K562 (cell line): ENCODE data around the gene DRD1. TPM values are rescaled to one million over a fixed set of nuclear protein-coding genes. Genes with fewer than 3 reads are reported as not detected.

ENCODE experiments used
- ATAC-seq: fragments of 200-7000 bp; cut with Tn5 transposase; 3 replicates; pipeline ENCODE4 v1.9.1; 2020; ENCODE audit warnings: moderate library complexity
- BruUV-seq: library from RNA; stranded (reverse); fragments of 400-500 nt; replicated peaks from 2 replicates; lab custom pipeline; 2021; lab: Mats Ljungman, UMichigan
- CTCF ChIA-PET: fragments of 300-600 bp; formaldehyde crosslinking; extraction: SDS; loops from one replicate; lab custom pipeline; 2021; ENCODE audit warnings: low intra/inter-chr PET ratio; lab: Yijun Ruan, JAX
- POLR2A ChIA-PET: fragments of 300-600, 350-650 bp; sonication (Branson Sonifier 250); formaldehyde crosslinking; extraction: SDS; loops from one replicate; lab custom pipeline; 2021; ENCODE audit warnings: antibody characterized with exemption, inconsistent platforms; lab: Yijun Ruan, JAX
- DNase-seq, 4 experiments: peaks; one replicate each; pipeline versions ENCODE4 v3.0.0 to v3.0.0-alpha.2; 2011 to 2018; ENCODE audit warnings: low spot score in 3 of 4, mixed read lengths in 3 of 4; ENCODE audit errors: extremely low read depth in 1 of 4
- FAIRE-seq: peaks from 2 replicates; lab custom pipeline; 2011; peaks lifted over from hg19 to GRCh38; lab: Jason Lieb, UNC
- H2AFZ ChIP-seq: 2 replicates; pipeline ENCODE4 v1.6.0; 2011; ENCODE audit warnings: low read depth, low read length, control low read depth, inconsistent platforms
- H3K27ac ChIP-seq: fragments of 200-600 bp; 3 replicates; pipeline ENCODE4 v1.8.0; 2011; ENCODE audit warnings: low read depth, mild to moderate bottlenecking, control low read depth, inconsistent platforms, low read length, moderate library complexity, mixed read lengths; ENCODE audit errors: extremely low read depth
- H3K27me3 ChIP-seq, 2 experiments: fragments of 300-600 bp in 1 of 2; 2 replicates in 1 of 2; 3 replicates in 1 of 2; pipeline versions ENCODE4 v1.6.0 to v1.8.0; 2011; ENCODE audit warnings: inconsistent platforms in 2 of 2, low read length in 2 of 2, mild to moderate bottlenecking in 1 of 2, mixed read lengths in 1 of 2, moderate library complexity in 1 of 2; ENCODE audit not compliant: control insufficient read depth in 2 of 2, insufficient read depth in 2 of 2
- H3K36me3 ChIP-seq: fragments of 300-600 bp; 3 replicates; pipeline ENCODE4 v1.8.0; 2011; ENCODE audit warnings: mild to moderate bottlenecking, low read length, inconsistent platforms; ENCODE audit not compliant: control insufficient read depth, insufficient read depth
- H3K4me1 ChIP-seq, 2 experiments: fragments of 200-600 bp in 1 of 2; replicated peaks in 1 of 2; 2 replicates in 1 of 2; 3 replicates in 1 of 2; pipeline versions ENCODE4 v1.5.1 to v1.8.0; 2011; ENCODE audit warnings: inconsistent platforms in 2 of 2, low read length in 2 of 2, mild to moderate bottlenecking in 1 of 2, mixed read lengths in 1 of 2, moderate library complexity in 1 of 2; ENCODE audit not compliant: control insufficient read depth in 2 of 2, insufficient read depth in 2 of 2
- H3K4me2 ChIP-seq: 2 replicates; pipeline ENCODE4 v1.6.1; 2011; ENCODE audit warnings: low read length, control low read depth, inconsistent platforms, mixed read lengths; ENCODE audit not compliant: insufficient read depth
- H3K4me3 ChIP-seq: fragments of 200-600 bp; sonication (generic), shearing (Covaris generic); 2 replicates; pipeline ENCODE4 v1.5.1; 2016; ENCODE audit warnings: control low read depth, inconsistent platforms
- H3K79me2 ChIP-seq: fragments of 200-600 bp; 3 replicates; pipeline ENCODE4 v1.8.0; 2011; ENCODE audit warnings: low read length, inconsistent platforms; ENCODE audit not compliant: control insufficient read depth, insufficient read depth
- H3K9ac ChIP-seq, 2 experiments: 2 replicates each; pipeline versions ENCODE4 v1.6.0 to v1.6.1; 2011; ENCODE audit warnings: low read depth in 2 of 2, low read length in 2 of 2, control low read depth in 1 of 2, inconsistent platforms in 1 of 2, mild to moderate bottlenecking in 1 of 2, mixed read lengths in 1 of 2; ENCODE audit not compliant: insufficient read depth in 1 of 2
- H3K9me1 ChIP-seq: one replicate; pipeline ENCODE4 v1.6.0; 2011; ENCODE audit warnings: inconsistent platforms, mild to moderate bottlenecking, low read length, moderate library complexity; ENCODE audit not compliant: control insufficient read depth, insufficient read depth
- H3K9me3 ChIP-seq: replicated peaks from 2 replicates; pipeline ENCODE4 v1.5.1; 2011; ENCODE audit warnings: low read depth, low read length, inconsistent platforms; ENCODE audit not compliant: control insufficient read depth, insufficient read depth
- H4K20me1 ChIP-seq: replicated peaks from 2 replicates; pipeline ENCODE4 v1.6.1; 2011; ENCODE audit warnings: low read length, inconsistent platforms, mixed read lengths; ENCODE audit not compliant: control insufficient read depth, insufficient read depth
- EGR1 ChIP-seq: fragments of 450-650 bp; conservative IDR thresholded peaks from 2 replicates; pipeline ENCODE4 v1.6.1; 2017; ENCODE audit warnings: mild to moderate bottlenecking
- FOXO4 ChIP-seq: fragments of 450-650 bp; formaldehyde crosslinking; IDR thresholded peaks from 2 replicates; pipeline ENCODE4 v1.4.0; 2020; ENCODE audit warnings: mild to moderate bottlenecking, moderate library complexity
- HOXB6 ChIP-seq: fragments of 250-450 bp; sonication (Bioruptor Pico); IDR thresholded peaks from 2 replicates; pipeline ENCODE4 v1.5.1; 2022; ENCODE audit warnings: mild to moderate bottlenecking, borderline replicate concordance
- ZKSCAN8 ChIP-seq: fragments of 200-800 bp; sonication (Bioruptor generic); IDR thresholded peaks from 2 replicates; pipeline ENCODE4 v1.6.1; 2016; ENCODE audit warnings: missing genetic modification characterization, missing compliant biosample characterization
- WGBS: fragments of 100-300 bp; shearing (Covaris generic); methylation state at CpG from one replicate; pipeline ENCODE4 v1.1.6; 2016; ENCODE audit warnings: low coverage, mixed read lengths; ENCODE audit not compliant: insufficient coverage; ENCODE audit errors: missing lambda C conversion rate; 5-methylcytosine and 5-hydroxymethylcytosine counted together
- in situ Hi-C: fragments of 300-500 bp; cut with MboI; formaldehyde crosslinking; loops from 4 replicates; pipeline ENCODE4 v1.15.0; 2018; ENCODE audit warnings: inconsistent platforms, mixed read lengths
- intact Hi-C: fragments of 100-400 bp; cut with micrococcal nuclease; formaldehyde crosslinking; loops from 2 replicates; pipeline ENCODE4 v1.14.2; 2022
- polyA plus RNA-seq, 8 experiments: library from polyadenylated mRNA; depleted of rRNA in 4 of 8; stranded (reverse) in 5 of 8; unstranded in 3 of 8; fragments of >200 nt; fragmentation: Nextera tagmentation in 2 of 8; fragmentation: Illumina TruSeq in 1 of 8; extraction: Ambion mirVana in 2 of 8; extraction: Trizol in 1 of 8; gene quantifications; 2 replicates each; pipeline versions ENCODE4 v1.2.1 to v1.2.3, GENCODE V29; 2011 to 2014; ENCODE audit warnings: inconsistent platforms in 1 of 8, missing spikeins in 1 of 8
- total RNA-seq, 7 experiments: library from RNA; depleted of rRNA in 6 of 7; stranded (reverse); fragments of >200 nt in 6 of 7; fragmentation: Illumina TruSeq in 2 of 7; extraction: Trizol in 2 of 7; gene quantifications; 2 replicates each; pipeline versions ENCODE4 v1.2.1 to v1.2.3, GENCODE V29; 2011 to 2021; ENCODE audit warnings: low replicate concordance in 1 of 7
- TF ChIP-seq, protein P1 (sequence below): fragments of 450-650 bp; IDR thresholded peaks from 2 replicates; pipeline ENCODE4 v1.6.1; 2016

Gene DRD1
- total and polyA plus RNA-seq, 9 of the 15 experiments (the other 6 are each of a cell fraction or from before 2014, with no cell fraction given) = not detected

GRCh38 chr5:175422058-175422457, 21.9 kb downstream of the DRD1 start:
- Histone ChIP-seq H3K79me2 (no peaks in the 10 kb centered on the region), H3K36me3 (no peaks in the 10 kb centered on the region), H3K9me3 (no peaks in the 10 kb centered on the region), H3K4me2 (no peak overlapping the region), H3K27ac (no peak overlapping the region), H3K4me1 (no peaks in the 10 kb centered on the region), H3K9me1 (no peaks in the 10 kb centered on the region), H3K9ac (no peak overlapping the region), H2AFZ (no peak overlapping the region), H4K20me1 (no peaks in the 10 kb centered on the region), H3K4me3 (no peak overlapping the region), H3K27me3 (no peaks in the 10 kb centered on the region)
- WGBS = 0% methylated on average over 1 of the region's 2 CpGs
- FAIRE-seq = no peak
- DNase-seq = no peak
- intact Hi-C loops = no loop called here
- no TSS peak for BruUV-seq
- ATAC-seq = no peak
- in situ Hi-C loops = no loop called here
- ChIA-PET CTCF (no interaction called here), POLR2A (interaction anchor here (0.6 kb wide), 1 partner anchor 35 kb away, joined by 3 read pairs; no protein-coding TSS in a partner anchor)
- TF ChIP-seq HOXB6 (no peak), FOXO4 (CRISPR knock-in tag) (no peak)
- TF ChIP-seq, protein P1, sequence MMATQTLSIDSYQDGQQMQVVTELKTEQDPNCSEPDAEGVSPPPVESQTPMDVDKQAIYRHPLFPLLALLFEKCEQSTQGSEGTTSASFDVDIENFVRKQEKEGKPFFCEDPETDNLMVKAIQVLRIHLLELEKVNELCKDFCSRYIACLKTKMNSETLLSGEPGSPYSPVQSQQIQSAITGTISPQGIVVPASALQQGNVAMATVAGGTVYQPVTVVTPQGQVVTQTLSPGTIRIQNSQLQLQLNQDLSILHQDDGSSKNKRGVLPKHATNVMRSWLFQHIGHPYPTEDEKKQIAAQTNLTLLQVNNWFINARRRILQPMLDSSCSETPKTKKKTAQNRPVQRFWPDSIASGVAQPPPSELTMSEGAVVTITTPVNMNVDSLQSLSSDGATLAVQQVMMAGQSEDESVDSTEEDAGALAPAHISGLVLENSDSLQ = peak; percentile 53; the same call in 1 of the 2 replicates

- TF ChIP-seq ZKSCAN8 (CRISPR knock-in tag) (no peak), EGR1 (peak; percentile 21; the same call in 1 of the 2 replicates)
- Histone ChIP-seq H3K27me3 (no peaks in the 10 kb centered on the region), H3K4me2 (no peak overlapping the region), H3K4me1 (no peaks in the 10 kb centered on the region), H3K9me3 (no peaks in the 10 kb centered on the region), H2AFZ (no peak overlapping the region), H3K9me1 (no peaks in the 10 kb centered on the region), H3K4me3 (no peak overlapping the region), H4K20me1 (no peaks in the 10 kb centered on the region), H3K9ac (no peak overlapping the region), H3K27ac (no peak overlapping the region), H3K79me2 (no peaks in the 10 kb centered on the region), H3K36me3 (no peaks in the 10 kb centered on the region)
- DNase-seq = no peak
- ATAC-seq = no peak
- intact Hi-C loops (no loop called here), in situ Hi-C loops (no loop called here)
- BruUV-seq = no TSS peak
- FAIRE-seq = no peak
- CTCF ChIA-PET = no interaction called here
- POLR2A ChIA-PET = no interaction called here
These were observed 23.6 kb downstream of the DRD1 start for GRCh38 chr5:175420383-175420782.
